Activated CD4-positive, alpha-beta T cell treated with anti-CD3 and anti-CD28 coated beads, Interleukin-2, amount 10 ng/mL, durations not matched to agents 24 days and 14 days (primary cell): Measurements from ENCODE around the gene AGK. TPM values are rescaled to one million over a fixed set of nuclear protein-coding genes. Genes with fewer than 3 reads are reported as not detected.

Experiments used
- DNase-seq: peaks from one replicate; pipeline ENCODE4 v3.0.0; 2022
- H3K27ac Mint-ChIP-seq: one replicate; pipeline ENCODE4 v1.8.0; 2022; ENCODE audit warnings: mild to moderate bottlenecking, mixed read lengths
- H3K27me3 Mint-ChIP-seq: one replicate; pipeline ENCODE4 v1.8.0; 2022; ENCODE audit warnings: mixed read lengths
- H3K36me3 Mint-ChIP-seq: one replicate; pipeline ENCODE4 v1.8.0; 2022; ENCODE audit warnings: low read depth, mild to moderate bottlenecking, mixed read lengths
- H3K4me1 Mint-ChIP-seq: one replicate; pipeline ENCODE4 v1.8.0; 2021; ENCODE audit warnings: mixed read lengths
- H3K4me3 Mint-ChIP-seq: one replicate; pipeline ENCODE4 v1.8.0; 2022; ENCODE audit warnings: mild to moderate bottlenecking, moderate library complexity, mixed read lengths
- H3K9me3 Mint-ChIP-seq: one replicate; pipeline ENCODE4 v1.8.0; 2021; ENCODE audit warnings: mixed read lengths
- intact Hi-C: fragments of 100-400 bp; cut with micrococcal nuclease; formaldehyde crosslinking; loops from one replicate; pipeline ENCODE4 v1.15.1; 2023
- total RNA-seq: library from RNA; stranded (reverse); gene quantifications from 2 replicates; pipeline ENCODE4 v1.2.3, GENCODE V29; 2022

The AGK gene
- total RNA-seq, 1 donor from 2014 or later = 151 TPM

DNA sequence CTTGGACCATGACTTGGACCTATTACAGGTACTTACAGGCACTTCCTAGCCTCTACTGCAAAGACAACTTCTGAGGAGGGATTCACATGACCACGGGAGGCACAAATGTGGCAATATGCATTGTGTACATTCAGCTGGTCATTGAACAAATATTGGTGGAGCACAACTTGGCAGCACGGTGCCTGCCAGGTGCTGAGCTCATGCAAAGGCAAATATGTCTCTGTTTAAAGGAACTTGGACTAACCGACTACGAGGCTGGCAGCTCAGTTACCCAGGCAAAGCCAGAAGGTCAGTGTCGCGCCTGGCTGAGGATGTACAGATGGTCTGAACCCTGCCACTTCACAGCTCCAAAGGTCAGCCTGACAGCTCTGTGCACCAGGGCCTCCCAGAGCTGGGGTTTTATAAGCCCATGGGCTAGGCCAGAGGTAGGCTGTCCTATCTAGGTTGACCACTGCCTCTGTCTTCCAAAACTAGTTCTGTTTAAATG lies 144.6 kb downstream of the AGK start:
- Mint-ChIP-seq H3K4me1 (peaks cover 44% of the 10 kb centered on the region), H3K27me3 (peaks cover 1% of the 10 kb centered on the region), H3K4me3 (no peak overlapping the region), H3K36me3 (peaks cover 24% of the 10 kb centered on the region), H3K9me3 (no peaks in the 10 kb centered on the region), H3K27ac (no peak overlapping the region)
- intact Hi-C loops = no loop called here
- no peak for DNase-seq

DNA sequence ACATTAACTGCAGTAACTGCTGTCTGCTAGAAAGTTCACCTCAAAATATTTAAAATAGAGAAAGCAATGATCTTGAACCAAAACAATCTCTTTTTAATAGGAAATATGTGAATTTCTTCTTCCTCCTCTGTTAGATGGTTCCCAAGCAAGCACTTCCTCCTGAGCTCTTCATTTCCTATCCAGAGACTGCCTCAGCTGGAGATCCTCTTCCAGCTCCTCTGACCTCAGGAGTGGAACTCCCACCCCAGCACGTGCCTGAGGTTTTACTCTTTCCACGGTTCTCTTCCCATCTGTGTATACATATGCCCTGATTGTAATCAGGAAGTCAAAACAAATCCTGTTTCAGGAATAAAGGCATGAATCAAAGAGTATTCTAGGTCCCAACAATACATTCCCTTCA lies 145.1 kb downstream of the AGK start:
- H3K4me3 Mint-ChIP-seq = no peak overlapping the region
- no peak for DNase-seq
- intact Hi-C loops = no loop called here
- peaks cover 46% of the 10 kb centered on the region for H3K4me1 Mint-ChIP-seq
- H3K36me3 Mint-ChIP-seq = peaks cover 24% of the 10 kb centered on the region
- H3K27me3 Mint-ChIP-seq = peaks cover 1% of the 10 kb centered on the region
- no peaks in the 10 kb centered on the region for H3K9me3 Mint-ChIP-seq
- no peak overlapping the region for H3K27ac Mint-ChIP-seq

DNA sequence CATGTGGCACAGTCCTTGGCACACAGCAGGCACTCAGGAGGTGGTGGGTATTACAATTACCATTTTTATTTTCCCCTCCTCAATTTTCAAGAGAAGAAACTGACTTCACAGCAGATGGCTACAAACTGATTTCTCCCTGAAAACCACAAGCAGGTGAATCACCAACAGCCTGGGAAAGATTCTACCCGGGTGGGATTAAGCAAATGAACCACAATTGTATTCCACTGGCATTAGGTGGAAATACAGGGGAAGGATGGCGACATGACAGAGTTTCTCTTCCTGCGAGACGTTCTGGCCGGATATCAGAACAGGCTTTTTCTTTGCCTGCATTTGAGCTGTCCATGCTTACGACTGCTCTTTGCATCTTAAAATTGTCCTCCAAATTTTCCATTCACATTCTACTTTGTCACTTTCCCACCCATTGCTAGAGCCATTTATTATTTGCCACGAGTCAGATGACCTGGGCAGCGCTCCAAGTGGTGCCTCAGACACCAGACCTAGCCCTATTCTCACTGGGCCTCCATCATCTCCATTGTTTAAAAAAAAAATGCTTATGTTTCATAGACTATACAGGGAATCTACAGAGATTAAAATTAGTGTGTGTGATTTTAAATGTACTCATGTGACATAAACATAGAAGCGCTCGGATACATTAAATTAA lies 146.1 kb downstream of the AGK start:
- peaks cover 23% of the 10 kb centered on the region for H3K36me3 Mint-ChIP-seq
- no peak overlapping the region for H3K4me3 Mint-ChIP-seq
- intact Hi-C loops = no loop called here
- no peak for DNase-seq
- H3K27ac Mint-ChIP-seq = no peak overlapping the region
- H3K9me3 Mint-ChIP-seq = no peaks in the 10 kb centered on the region
- H3K27me3 Mint-ChIP-seq = peaks cover 1% of the 10 kb centered on the region
- H3K4me1 Mint-ChIP-seq = peaks cover 44% of the 10 kb centered on the region

DNA sequence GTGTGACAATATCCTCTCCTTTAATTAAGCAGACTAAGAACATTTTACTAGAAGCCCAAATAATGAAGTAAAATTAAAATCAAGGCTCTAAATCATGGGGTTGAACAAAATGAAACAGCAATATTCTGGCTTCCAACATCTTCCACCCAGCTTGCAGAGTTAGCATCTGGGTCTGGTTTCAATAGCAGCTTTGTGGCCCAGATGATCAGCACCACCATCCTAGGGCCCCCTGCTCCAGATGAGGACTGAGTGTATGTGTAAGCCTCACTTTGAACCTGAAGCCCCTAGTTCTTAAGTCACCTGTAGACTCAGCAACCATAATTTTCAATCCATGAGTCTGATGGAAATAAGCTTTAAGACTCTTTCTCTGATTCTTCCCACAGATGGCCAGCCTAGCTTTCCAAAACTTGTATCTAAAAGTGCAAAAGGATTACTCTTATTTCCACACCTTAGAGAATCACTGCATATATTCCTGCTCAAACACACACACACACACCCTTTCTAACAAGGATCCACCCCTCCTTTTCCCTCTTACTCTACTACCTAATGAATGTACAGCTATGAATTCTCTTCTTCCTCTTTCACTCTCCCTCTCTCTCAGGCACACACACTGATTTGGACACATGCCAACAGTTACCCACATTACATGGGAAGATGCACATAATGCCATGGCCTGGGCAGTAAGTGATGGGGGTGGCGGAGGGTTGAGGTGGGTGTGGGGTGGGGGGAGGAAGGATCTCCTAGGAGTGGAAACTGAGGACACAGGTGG lies 147.2 kb downstream of the AGK start:
- no peak overlapping the region for H3K4me3 Mint-ChIP-seq

DNA sequence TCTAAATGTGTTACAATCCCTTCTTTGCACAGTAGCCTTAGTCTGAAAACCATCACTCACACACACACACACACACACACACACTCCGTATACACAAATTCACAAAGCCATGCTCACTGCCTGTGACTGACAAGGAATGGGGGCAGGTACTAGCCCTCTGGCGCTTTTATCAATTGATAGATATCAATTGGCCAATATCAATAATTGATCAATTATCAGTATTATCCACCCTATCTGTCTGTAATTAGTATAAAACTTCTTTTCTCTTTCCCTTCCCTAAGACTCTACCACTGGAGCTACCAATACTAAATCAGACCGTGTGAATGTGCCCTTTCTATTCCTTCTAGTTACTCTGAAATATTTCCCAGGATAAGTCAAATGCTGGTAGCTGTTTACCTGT lies 148.7 kb downstream of the AGK start:
- H3K4me3 Mint-ChIP-seq = peak overlapping the region; percentile 83
- peaks cover 45% of the 10 kb centered on the region for H3K4me1 Mint-ChIP-seq
- H3K36me3 Mint-ChIP-seq = peaks cover 14% of the 10 kb centered on the region
- no peaks in the 10 kb centered on the region for H3K9me3 Mint-ChIP-seq
- DNase-seq = no peak
- H3K27ac Mint-ChIP-seq = no peak overlapping the region
- peaks cover 11% of the 10 kb centered on the region for H3K27me3 Mint-ChIP-seq
- intact Hi-C loops = loop anchor here (2.0 kb wide), 1 partner anchor 21 kb away; no protein-coding TSS in a partner anchor

More for the DNA sequence above, 147.2 kb downstream of the AGK start:
- no peak for DNase-seq
- Mint-ChIP-seq H3K36me3 (peaks cover 21% of the 10 kb centered on the region), H3K27me3 (peaks cover 6% of the 10 kb centered on the region), H3K27ac (no peak overlapping the region), H3K9me3 (no peaks in the 10 kb centered on the region), H3K4me1 (peaks cover 47% of the 10 kb centered on the region)
- intact Hi-C loops = no loop called here

DNA sequence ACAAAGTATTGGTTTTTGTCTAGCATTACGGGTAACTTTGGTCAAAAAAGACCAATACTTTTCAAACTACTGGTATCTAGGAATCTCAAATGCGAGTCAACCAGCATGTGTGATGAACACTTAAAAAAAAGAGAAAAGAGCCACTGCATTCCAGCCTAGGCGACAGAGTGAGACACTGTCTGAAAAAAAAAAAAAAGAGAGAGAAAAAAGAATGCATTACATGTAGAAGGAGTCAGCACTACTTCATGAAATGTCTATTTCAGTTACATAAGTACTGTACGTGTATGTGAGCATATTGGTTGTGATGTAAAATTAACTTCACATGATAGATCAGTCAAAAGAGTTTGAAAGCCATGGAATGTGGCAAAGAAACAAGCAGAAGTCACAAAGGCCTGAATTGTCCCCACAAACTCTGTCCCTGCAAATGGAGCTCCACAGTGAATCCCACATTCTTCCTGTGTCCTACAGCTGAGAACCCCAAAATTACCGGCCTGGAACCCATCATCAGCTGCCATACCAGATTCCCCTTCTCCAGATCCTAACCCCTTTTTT lies 149.2 kb downstream of the AGK start:
- H3K9me3 Mint-ChIP-seq = no peaks in the 10 kb centered on the region
- peak overlapping the region; percentile 83 for H3K4me3 Mint-ChIP-seq
- H3K27me3 Mint-ChIP-seq = peaks cover 13% of the 10 kb centered on the region
- intact Hi-C loops = loop anchor here (2.0 kb wide), 1 partner anchor 22 kb away; no protein-coding TSS in a partner anchor
- peaks cover 14% of the 10 kb centered on the region for H3K36me3 Mint-ChIP-seq
- DNase-seq = no peak
- peak overlapping the region; percentile 74 for H3K27ac Mint-ChIP-seq
- H3K4me1 Mint-ChIP-seq = peaks cover 45% of the 10 kb centered on the region

DNA sequence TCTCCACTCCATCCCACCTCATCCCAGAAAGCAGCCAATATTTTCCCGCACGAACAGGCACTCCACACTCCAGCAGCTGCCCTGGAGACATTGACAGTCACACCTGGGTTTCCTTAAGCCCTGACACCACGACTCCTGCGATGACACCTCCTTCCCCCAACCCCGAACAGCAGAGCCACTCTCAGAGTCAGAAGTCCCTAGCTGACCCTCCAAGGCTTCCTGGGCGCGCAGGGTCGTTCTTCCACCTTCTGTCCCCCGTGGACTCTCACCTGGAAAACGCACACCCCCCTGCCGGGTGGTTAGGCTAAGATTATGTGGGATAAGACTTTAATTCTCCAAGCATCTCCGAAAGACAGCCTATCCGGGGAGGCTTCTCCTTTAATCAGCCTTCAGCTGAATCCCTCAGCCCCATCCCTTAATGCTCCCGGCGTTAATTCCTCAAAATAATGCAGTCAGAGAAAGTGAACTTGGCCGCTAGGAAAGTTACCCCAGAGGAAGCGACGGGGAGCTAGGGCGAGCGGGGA lies 149.7 kb downstream of the AGK start:
- intact Hi-C loops = loop anchor here (2.0 kb wide), 1 partner anchor 22 kb away; no protein-coding TSS in a partner anchor
- Mint-ChIP-seq H3K4me3 (peak overlapping the region; percentile 83), H3K9me3 (no peaks in the 10 kb centered on the region), H3K36me3 (peaks cover 11% of the 10 kb centered on the region), H3K27me3 (peaks cover 13% of the 10 kb centered on the region), H3K27ac (peak overlapping the region; percentile 74), H3K4me1 (peaks cover 45% of the 10 kb centered on the region)
- DNase-seq = peak; percentile 65

DNA sequence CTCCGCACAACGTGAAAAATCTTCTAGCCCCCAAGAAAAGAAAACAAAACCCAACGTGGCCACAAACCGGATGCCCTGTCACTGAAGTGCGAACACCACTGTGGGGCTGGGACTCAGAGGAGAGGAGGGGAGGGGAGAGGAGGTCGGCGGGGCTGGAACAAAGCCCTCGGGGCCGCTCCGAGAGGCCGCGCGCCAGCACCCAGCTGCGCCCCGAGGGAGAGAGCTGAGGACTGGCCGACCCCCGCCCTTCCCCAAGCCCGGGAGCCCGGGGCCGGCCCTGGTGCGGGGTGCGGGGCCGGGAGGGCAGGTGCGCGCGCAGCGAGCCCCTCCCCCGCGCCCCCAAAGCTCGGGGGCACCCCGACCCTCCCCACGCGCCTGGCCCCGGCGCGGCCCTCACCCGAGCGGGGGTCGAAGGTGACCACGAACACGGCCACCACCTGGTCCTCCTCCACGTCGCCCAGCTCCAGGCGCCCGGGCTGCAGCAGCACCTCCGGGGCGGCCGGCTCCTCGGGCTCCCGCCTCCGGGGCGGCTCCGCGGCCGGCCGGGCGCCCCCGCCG lies 150.4 kb downstream of the AGK start:
- peaks cover 13% of the 10 kb centered on the region for H3K27me3 Mint-ChIP-seq
- peak overlapping the region; percentile 83 for H3K4me3 Mint-ChIP-seq
- H3K36me3 Mint-ChIP-seq = peaks cover 8% of the 10 kb centered on the region
- intact Hi-C loops = loop anchor here (1.0 to 2.0 kb wide), 2 partner anchors 23 to 37 kb away; partner anchors contain the start of gene SSBP1
- peaks cover 42% of the 10 kb centered on the region for H3K4me1 Mint-ChIP-seq
- peak overlapping the region; percentile 77 for H3K27ac Mint-ChIP-seq
- DNase-seq = peak; percentile 92
- no peaks in the 10 kb centered on the region for H3K9me3 Mint-ChIP-seq

DNA sequence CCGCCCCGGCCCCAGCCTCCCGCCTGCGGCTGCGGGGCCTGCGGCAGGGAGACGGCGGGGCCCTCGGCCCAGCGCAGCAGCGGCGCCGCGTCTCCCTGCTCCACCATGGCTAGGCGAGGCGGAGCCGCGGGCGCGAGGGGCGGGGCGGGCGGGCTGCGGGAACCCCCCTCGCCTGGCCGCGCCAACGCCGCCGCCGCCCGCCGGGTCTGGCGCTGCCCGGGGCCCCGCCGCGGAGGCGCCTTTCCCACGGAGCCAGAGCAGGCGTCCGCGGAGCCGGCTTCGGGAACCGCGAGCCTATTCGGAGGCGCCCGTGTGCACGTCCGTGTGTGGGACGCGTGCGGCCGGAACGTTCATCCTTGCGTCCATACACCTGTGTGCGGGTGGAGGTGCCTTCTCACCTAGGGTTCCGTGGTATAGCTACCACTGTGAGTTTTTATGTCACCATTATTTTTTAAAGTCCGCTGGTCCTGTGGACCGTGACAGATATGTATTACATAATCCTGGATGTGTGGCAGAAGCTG lies 150.9 kb downstream of the AGK start, which contains the start of gene DENND11:
TSS of gene DENND11 (minus strand) at position 120 of the 521 bp plus-strand sequence. CDS start at position 107, 13 bp downstream.
- Mint-ChIP-seq H3K4me3 (peak within 1 kb of the TSS; percentile 83), H3K27me3 (peaks cover 16% of the 10 kb centered on the region), H3K27ac (peak within 1 kb of the TSS; percentile 77), H3K36me3 (peaks cover 8% of the 10 kb centered on the region), H3K9me3 (no peaks in the 10 kb centered on the region), H3K4me1 (peaks cover 39% of the 10 kb centered on the region)
- intact Hi-C loops = loop anchor here (1.0 kb wide), 1 partner anchor 36 kb away; the partner anchor contains the start of gene SSBP1
- DNase-seq = peak; percentile 87

DNA sequence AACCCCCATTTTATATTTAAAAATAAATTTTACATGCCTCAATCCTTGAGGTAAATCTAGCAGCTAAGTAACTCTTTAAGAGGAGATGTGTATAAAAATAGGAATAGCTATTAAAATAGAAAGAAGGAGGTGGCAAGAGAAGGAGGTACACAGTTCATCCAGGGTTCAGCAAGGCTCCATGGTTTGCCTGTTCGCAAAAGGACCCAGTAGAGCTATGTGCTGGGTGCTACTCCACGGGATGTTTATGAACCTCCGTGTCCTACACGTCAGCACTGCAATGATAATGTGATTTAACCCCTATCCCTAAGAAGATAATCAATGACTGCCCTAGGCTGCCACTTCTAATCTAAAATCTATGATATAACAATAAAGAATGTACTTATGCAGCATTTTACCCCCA lies 151.7 kb downstream of the AGK start:
- Mint-ChIP-seq H3K9me3 (no peaks in the 10 kb centered on the region), H3K27me3 (peaks cover 16% of the 10 kb centered on the region), H3K27ac (no peak overlapping the region), H3K36me3 (peaks cover 5% of the 10 kb centered on the region), H3K4me1 (peaks cover 32% of the 10 kb centered on the region), H3K4me3 (no peak overlapping the region)
- DNase-seq = no peak
- intact Hi-C loops = loop anchor here (1.0 kb wide), 1 partner anchor 35 kb away; the partner anchor contains the start of gene SSBP1

DNA sequence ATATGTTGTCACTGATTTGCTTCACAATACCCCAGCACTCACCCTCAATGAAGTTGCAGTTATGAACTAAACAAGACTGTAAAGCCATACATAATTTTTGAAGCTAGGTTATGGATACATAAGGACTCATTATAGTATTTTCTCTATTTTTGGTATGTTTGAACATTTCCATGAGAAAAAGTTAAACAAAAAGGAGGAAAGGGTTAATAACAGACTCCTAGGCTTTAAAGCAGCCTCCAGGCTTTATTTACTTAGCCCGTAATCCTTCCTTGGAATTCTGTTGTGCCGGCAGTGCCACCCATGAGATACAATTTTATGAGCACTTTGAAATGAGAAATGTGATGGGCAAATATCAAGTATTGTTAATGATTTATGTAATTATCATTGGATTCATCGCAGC lies 152.9 kb downstream of the AGK start:
- Mint-ChIP-seq H3K4me1 (peaks cover 20% of the 10 kb centered on the region), H3K4me3 (no peak overlapping the region), H3K9me3 (no peaks in the 10 kb centered on the region), H3K27ac (no peak overlapping the region), H3K27me3 (peaks cover 16% of the 10 kb centered on the region), H3K36me3 (peaks cover 5% of the 10 kb centered on the region)
- intact Hi-C loops = no loop called here
- no peak for DNase-seq

DNA sequence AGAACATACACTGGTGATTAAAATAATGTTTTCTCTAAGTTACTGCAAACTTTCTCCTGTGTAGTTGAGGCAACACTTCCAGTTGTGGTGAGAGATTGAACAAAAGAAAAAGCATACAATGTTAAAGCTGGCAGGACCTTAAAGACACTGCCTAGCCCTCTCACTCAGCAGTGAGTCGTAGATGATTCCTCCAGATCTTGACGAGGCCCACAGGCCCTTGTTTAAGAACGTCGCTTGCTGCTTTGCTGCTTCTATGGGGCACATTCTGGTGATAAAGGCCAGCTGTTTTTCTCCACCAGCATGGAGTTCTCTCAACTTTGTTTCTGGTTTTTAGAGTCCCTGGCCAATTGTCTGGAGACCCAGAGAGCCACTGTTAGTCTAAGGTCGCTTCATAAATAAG lies 153.5 kb downstream of the AGK start:
- intact Hi-C loops = no loop called here
- Mint-ChIP-seq H3K9me3 (no peaks in the 10 kb centered on the region), H3K27me3 (peaks cover 16% of the 10 kb centered on the region), H3K36me3 (peaks cover 3% of the 10 kb centered on the region), H3K4me3 (no peak overlapping the region), H3K4me1 (peaks cover 16% of the 10 kb centered on the region), H3K27ac (no peak overlapping the region)
- DNase-seq = no peak
